ENCODE measurements around the gene RRM1. TPM values are rescaled to one million over a fixed set of nuclear protein-coding genes. Genes with fewer than 3 reads are reported as not detected.
A peak's percentile ranks its signal among the peaks of the same experiment; 100 is the strongest.
"Not testable (repeated sequence)": the region's sequence is repeated elsewhere in the genome, so short reads cannot be mapped to it uniquely, and the experiment has no call there.

The RRM1 gene
- total RNA-seq: 128 and 174 TPM in 2 replicates

GRCh38 chr11:4094348-4095291 is at the start of gene RRM1:
TSS of gene RRM1 (plus strand) at chr11:4094799. CDS start at chr11:4095013, 214 bp downstream.
- no peak for DNase-seq (ENCODE audit: low read depth)
- TF ChIP-seq, protein P1, sequence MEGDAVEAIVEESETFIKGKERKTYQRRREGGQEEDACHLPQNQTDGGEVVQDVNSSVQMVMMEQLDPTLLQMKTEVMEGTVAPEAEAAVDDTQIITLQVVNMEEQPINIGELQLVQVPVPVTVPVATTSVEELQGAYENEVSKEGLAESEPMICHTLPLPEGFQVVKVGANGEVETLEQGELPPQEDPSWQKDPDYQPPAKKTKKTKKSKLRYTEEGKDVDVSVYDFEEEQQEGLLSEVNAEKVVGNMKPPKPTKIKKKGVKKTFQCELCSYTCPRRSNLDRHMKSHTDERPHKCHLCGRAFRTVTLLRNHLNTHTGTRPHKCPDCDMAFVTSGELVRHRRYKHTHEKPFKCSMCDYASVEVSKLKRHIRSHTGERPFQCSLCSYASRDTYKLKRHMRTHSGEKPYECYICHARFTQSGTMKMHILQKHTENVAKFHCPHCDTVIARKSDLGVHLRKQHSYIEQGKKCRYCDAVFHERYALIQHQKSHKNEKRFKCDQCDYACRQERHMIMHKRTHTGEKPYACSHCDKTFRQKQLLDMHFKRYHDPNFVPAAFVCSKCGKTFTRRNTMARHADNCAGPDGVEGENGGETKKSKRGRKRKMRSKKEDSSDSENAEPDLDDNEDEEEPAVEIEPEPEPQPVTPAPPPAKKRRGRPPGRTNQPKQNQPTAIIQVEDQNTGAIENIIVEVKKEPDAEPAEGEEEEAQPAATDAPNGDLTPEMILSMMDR (conservative IDR thresholded peaks at IDR 0.05; ENCODE audit: low read depth, low read length): no peak
- peak within 1 kb of the TSS; percentile 91 for H3K4me3 ChIP-seq (ENCODE audit: low read depth, low read length)

- no peak for DNase-seq (ENCODE audit: low read depth)
- TF ChIP-seq, protein P1 (conservative IDR thresholded peaks at IDR 0.05; ENCODE audit: low read depth, low read length): no peak
- H3K4me3 ChIP-seq (ENCODE audit: low read depth, low read length): no peak overlapping the region
Measured at GRCh38 chr11:4044976-4045646, 49.5 kb upstream of the RRM1 start.

DNA sequence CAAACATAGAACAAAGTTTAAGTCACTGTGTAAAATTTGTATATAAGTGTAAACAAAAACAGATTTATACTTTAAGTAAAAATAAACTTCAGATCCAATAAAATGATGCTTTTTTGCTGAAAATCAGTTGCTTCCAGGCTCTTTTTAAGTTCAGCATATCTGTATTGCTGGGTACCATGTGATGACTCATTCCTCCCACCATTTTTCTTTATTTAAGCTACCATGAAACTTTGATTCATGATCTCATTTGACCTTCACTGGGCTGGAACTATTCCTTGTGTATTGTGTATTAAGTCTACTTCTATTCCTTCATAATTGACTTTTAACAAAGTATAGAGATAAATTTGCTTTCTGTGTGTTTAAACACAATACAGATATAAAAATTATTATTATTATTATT is 46.3 kb upstream of the RRM1 start:
- TF ChIP-seq, protein P1 (conservative IDR thresholded peaks at IDR 0.05; ENCODE audit: low read depth, low read length): no peak
- no peak for DNase-seq (ENCODE audit: low read depth)

DNA sequence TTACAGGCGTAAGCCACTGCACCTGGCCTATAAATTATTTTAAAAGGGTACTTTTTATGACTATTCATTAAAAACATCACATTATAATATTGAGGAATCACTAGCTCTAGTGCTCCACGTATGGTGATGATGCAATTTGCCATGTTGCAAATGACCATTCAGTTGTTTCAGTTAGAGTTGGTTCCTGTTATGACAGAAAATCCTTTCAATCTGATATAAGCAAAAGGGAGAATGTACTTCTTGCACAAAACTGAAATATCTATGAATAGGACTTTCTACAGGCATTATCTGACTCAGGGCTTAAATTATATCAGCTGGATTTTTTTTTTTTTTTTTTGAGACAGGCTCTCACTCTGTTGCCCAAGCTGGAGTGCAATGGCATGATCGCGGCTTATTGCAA is 45.6 kb upstream of the RRM1 start:
- H3K4me3 ChIP-seq (ENCODE audit: low read depth, low read length): no peak overlapping the region
- TF ChIP-seq, protein P1 (conservative IDR thresholded peaks at IDR 0.05; ENCODE audit: low read depth, low read length): no peak
- DNase-seq (ENCODE audit: low read depth): no peak

More for the DNA sequence above, 46.3 kb upstream of the RRM1 start:
- H3K4me3 ChIP-seq (ENCODE audit: low read depth, low read length): no peak overlapping the region

GRCh38 chr11:4050138-4050537 is 44.5 kb upstream of the RRM1 start:
- H3K4me3 ChIP-seq (ENCODE audit: low read depth, low read length): no peak overlapping the region

GRCh38 chr11:4053200-4053599 is 41.4 kb upstream of the RRM1 start:
- H3K4me3 ChIP-seq (ENCODE audit: low read depth, low read length); DNase-seq (ENCODE audit: low read depth): not testable (repeated sequence)

More at GRCh38 chr11:4050138-4050537, 44.5 kb upstream of the RRM1 start:
- DNase-seq (ENCODE audit: low read depth): no peak
- TF ChIP-seq, protein P1 (conservative IDR thresholded peaks at IDR 0.05; ENCODE audit: low read depth, low read length): no peak

DNA sequence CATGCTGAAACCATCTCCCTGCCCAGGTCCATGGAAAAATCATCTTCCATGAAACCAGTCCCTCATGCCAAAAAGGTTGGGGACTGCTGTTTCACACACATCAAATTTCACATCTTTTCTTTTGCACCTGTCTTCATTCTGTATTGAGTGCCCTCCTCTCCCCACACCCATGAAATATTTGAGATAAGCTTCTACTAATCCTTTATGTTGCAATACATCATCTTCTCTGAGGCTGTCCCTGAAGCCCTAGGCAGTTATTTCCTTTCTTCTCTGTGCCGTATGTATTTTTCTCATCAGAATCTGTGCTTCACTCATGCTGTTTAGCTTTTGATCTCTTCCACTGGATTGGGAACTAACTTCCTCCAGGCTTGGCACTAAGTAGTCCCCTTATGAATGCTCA is 40.0 kb upstream of the RRM1 start:
- TF ChIP-seq, protein P1 (conservative IDR thresholded peaks at IDR 0.05; ENCODE audit: low read depth, low read length): no peak
- DNase-seq (ENCODE audit: low read depth): no peak
- no peak overlapping the region for H3K4me3 ChIP-seq (ENCODE audit: low read depth, low read length)

Measured in epithelial cell of proximal tubule (primary cell).